ENCODE data around the gene EMID1. TPM values are rescaled to one million over a fixed set of nuclear protein-coding genes. Genes with fewer than 3 reads are reported as not detected.

The EMID1 gene
- total and polyA plus RNA-seq, 4 donors, result 4.9 to 30.2 (median 8.4) TPM

DNA sequence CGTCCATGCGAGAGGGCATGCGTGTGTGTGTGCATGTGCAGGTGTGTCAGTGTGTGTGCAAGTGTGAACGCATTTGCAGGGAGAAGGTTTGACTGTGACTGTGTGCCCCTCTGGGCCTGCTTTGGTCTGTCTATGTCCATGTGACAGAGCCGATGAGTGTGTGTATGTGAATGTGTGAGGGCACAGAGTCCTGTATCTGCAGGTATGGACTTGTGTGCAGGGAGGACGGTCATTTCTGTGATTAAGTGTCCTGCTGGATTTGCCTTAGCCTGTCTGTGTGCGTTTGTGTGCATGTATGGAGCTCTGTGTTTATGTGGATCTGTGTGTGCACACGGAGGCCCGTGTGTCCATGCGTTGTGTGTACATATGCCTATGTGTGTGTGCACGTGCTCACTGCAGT is 5.4 kb downstream of the EMID1 start:
- H3K4me1 ChIP-seq (ENCODE audit: control insufficient read depth in 5 of 5, insufficient read depth in 5 of 5, low read length in 5 of 5), result peaks cover 0 to 35% (median 15%) of the 10 kb centered on the region in 5 donors
- H3K36me3 ChIP-seq (ENCODE audit: control insufficient read depth in 4 of 4, insufficient read depth in 4 of 4, low read length in 4 of 4), result peaks cover 0 to 7% (median 0%) of the 10 kb centered on the region in 4 donors
- no peaks in the 10 kb centered on the region for H3K27me3 ChIP-seq (ENCODE audit: control insufficient read depth in 3 of 3, insufficient read depth in 3 of 3, low read length in 2 of 3)
- H3K4me3 ChIP-seq, result no peak overlapping the region
- no peak overlapping the region for H3K9ac ChIP-seq (ENCODE audit: insufficient read depth in 1 of 2, low read length in 2 of 2)
- no peaks in the 10 kb centered on the region for H3K9me3 ChIP-seq (ENCODE audit: control insufficient read depth in 4 of 4, insufficient read depth in 3 of 4, low read length in 3 of 4)
- ATAC-seq (ENCODE audit: insufficient read depth, low FRiP score) (no peak), DNase-seq (no peak)
- no peak overlapping the region for H3K27ac ChIP-seq (ENCODE audit: low read depth in 1 of 2, low read length in 1 of 2)
- 89 to 92% methylated on average over 11 of the region's 11 CpGs for WGBS, 2 donors
- TF ChIP-seq, protein P1, sequence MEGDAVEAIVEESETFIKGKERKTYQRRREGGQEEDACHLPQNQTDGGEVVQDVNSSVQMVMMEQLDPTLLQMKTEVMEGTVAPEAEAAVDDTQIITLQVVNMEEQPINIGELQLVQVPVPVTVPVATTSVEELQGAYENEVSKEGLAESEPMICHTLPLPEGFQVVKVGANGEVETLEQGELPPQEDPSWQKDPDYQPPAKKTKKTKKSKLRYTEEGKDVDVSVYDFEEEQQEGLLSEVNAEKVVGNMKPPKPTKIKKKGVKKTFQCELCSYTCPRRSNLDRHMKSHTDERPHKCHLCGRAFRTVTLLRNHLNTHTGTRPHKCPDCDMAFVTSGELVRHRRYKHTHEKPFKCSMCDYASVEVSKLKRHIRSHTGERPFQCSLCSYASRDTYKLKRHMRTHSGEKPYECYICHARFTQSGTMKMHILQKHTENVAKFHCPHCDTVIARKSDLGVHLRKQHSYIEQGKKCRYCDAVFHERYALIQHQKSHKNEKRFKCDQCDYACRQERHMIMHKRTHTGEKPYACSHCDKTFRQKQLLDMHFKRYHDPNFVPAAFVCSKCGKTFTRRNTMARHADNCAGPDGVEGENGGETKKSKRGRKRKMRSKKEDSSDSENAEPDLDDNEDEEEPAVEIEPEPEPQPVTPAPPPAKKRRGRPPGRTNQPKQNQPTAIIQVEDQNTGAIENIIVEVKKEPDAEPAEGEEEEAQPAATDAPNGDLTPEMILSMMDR (IDR thresholded peaks at IDR 0.05; ENCODE audit: control extremely low read depth, extremely low read depth), result no peak

- TF ChIP-seq, protein P1 (IDR thresholded peaks at IDR 0.05; ENCODE audit: control extremely low read depth, extremely low read depth), result no peak
- Histone ChIP-seq H3K36me3 (ENCODE audit: control insufficient read depth in 4 of 4, insufficient read depth in 4 of 4, low read length in 4 of 4) (peaks cover 0 to 7% (median 0%) of the 10 kb centered on the region in 4 donors), H3K27ac (ENCODE audit: low read depth in 1 of 2, low read length in 1 of 2) (no peak overlapping the region), H3K4me3 (no peak overlapping the region), H3K4me1 (ENCODE audit: control insufficient read depth in 5 of 5, insufficient read depth in 5 of 5, low read length in 5 of 5) (peaks cover 0 to 31% (median 15%) of the 10 kb centered on the region in 5 donors), H3K9ac (ENCODE audit: insufficient read depth in 1 of 2, low read length in 2 of 2) (no peak overlapping the region), H3K27me3 (ENCODE audit: control insufficient read depth in 3 of 3, insufficient read depth in 3 of 3, low read length in 2 of 3) (no peaks in the 10 kb centered on the region), H3K9me3 (ENCODE audit: control insufficient read depth in 4 of 4, insufficient read depth in 3 of 4, low read length in 3 of 4) (no peaks in the 10 kb centered on the region)
- 91 to 92% methylated on average over 9 of the region's 9 CpGs for WGBS, 2 donors
- ATAC-seq (ENCODE audit: insufficient read depth, low FRiP score), result no peak
- DNase-seq, result no peak
These were observed 5.8 kb downstream of the EMID1 start for GRCh38 chr22:29211466-29211865.

DNA sequence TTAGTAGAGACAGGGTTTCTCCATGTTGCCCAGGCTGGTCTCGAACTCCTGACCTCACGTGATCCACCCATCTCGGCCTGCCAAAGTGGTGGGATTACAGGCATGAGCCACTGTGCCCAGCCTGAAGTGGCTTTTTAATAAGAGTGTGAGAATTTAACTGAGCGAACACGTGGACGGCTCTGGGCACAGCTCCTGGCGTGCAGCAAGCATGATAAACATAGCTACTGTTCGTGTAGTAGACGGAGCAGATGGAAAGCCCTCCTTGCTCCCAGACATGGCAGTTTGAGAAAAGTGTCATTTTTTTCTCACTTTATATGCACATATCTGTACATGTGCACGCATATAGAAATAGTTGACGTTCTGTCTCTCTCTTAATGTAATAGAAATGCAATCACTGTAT is 7.0 kb downstream of the EMID1 start:
- H3K27ac ChIP-seq (ENCODE audit: low read depth in 1 of 2, low read length in 1 of 2), result no peak overlapping the region
- DNase-seq (no peak), ATAC-seq (ENCODE audit: insufficient read depth, low FRiP score) (no peak)
- no peaks in the 10 kb centered on the region for H3K27me3 ChIP-seq (ENCODE audit: control insufficient read depth in 3 of 3, insufficient read depth in 3 of 3, low read length in 2 of 3)
- TF ChIP-seq, protein P1 (IDR thresholded peaks at IDR 0.05; ENCODE audit: control extremely low read depth, extremely low read depth), result no peak
- H3K9ac ChIP-seq (ENCODE audit: insufficient read depth in 1 of 2, low read length in 2 of 2), result no peak overlapping the region
- H3K4me1 ChIP-seq (ENCODE audit: control insufficient read depth in 5 of 5, insufficient read depth in 5 of 5, low read length in 5 of 5), result peaks cover 0 to 21% (median 8%) of the 10 kb centered on the region in 5 donors
- H3K36me3 ChIP-seq (ENCODE audit: control insufficient read depth in 4 of 4, insufficient read depth in 4 of 4, low read length in 4 of 4), result peaks cover 0 to 7% (median 2%) of the 10 kb centered on the region in 4 donors
- 86 to 93% methylated on average over 11 of the region's 11 CpGs for WGBS, 2 donors
- H3K9me3 ChIP-seq (ENCODE audit: control insufficient read depth in 4 of 4, insufficient read depth in 3 of 4, low read length in 3 of 4), result no peaks in the 10 kb centered on the region
- no peak overlapping the region for H3K4me3 ChIP-seq

- no peak overlapping the region for H3K4me3 ChIP-seq
- no peak overlapping the region for H3K27ac ChIP-seq (ENCODE audit: low read depth in 1 of 2, low read length in 1 of 2)
- H3K27me3 ChIP-seq (ENCODE audit: control insufficient read depth in 3 of 3, insufficient read depth in 3 of 3, low read length in 2 of 3), result no peaks in the 10 kb centered on the region
- WGBS, 2 donors, result 86 to 96% methylated on average over 9 of the region's 9 CpGs
- no peak for ATAC-seq (ENCODE audit: insufficient read depth, low FRiP score)
- TF ChIP-seq, protein P1 (IDR thresholded peaks at IDR 0.05; ENCODE audit: control extremely low read depth, extremely low read depth), result no peak
- H3K36me3 ChIP-seq (ENCODE audit: control insufficient read depth in 4 of 4, insufficient read depth in 4 of 4, low read length in 4 of 4), result peaks cover 0 to 11% (median 3%) of the 10 kb centered on the region in 4 donors
- H3K9ac ChIP-seq (ENCODE audit: insufficient read depth in 1 of 2, low read length in 2 of 2), result no peak overlapping the region
- no peak for DNase-seq
- H3K4me1 ChIP-seq (ENCODE audit: control insufficient read depth in 5 of 5, insufficient read depth in 5 of 5, low read length in 5 of 5), result peaks cover 0 to 14% (median 6%) of the 10 kb centered on the region in 5 donors
- H3K9me3 ChIP-seq (ENCODE audit: control insufficient read depth in 4 of 4, insufficient read depth in 3 of 4, low read length in 3 of 4), result no peaks in the 10 kb centered on the region
These were observed 7.8 kb downstream of the EMID1 start for GRCh38 chr22:29213493-29213892.
